A204.1 (cell line): ENCODE measurements around the gene GDPD4.

Experiments
- FAIRE-seq: peaks from 2 replicates; lab custom pipeline; 2012; peaks lifted over from hg19 to GRCh38; lab: Jason Lieb, UNC

Gene GDPD4

DNA sequence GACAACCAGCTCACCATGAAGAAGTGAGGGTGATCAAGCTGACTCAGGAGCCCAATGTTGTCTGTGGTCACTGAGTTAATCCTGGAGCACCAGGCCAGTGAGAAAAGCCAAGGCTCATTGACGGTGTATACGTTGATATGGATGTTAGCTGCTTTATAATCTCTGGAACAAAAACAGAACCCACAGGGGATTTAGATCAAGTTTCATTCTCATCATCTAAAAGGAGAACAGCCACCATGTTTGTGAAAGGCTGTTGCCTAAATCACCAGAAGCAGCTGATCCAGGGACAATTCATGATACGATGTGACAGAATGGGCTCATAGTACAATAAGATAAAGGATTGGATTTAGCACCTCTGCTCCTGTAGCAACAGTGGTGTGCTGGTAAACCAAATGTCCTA is 68.5 kb downstream of the GDPD4 start:
- no peak for FAIRE-seq

DNA sequence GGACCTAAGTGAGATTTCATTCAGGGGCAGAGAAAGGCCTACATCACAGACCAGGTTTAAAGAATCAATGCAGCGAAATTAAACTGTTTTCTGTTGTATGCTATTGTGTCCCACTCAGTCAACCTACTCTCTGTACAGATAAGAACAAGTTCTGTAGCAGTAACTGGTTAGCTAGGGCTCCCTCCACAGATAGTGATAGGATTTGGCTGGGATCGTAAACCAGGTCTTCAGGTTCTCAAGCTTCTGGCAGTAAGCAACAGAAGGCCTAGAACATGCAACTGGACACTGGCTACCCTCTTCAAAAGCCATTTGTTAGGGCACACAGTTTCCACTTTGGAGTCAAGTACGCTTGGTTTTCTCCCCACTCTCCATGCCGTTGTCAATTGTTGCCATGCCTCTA is 69.2 kb downstream of the GDPD4 start:
- FAIRE-seq = no peak

DNA sequence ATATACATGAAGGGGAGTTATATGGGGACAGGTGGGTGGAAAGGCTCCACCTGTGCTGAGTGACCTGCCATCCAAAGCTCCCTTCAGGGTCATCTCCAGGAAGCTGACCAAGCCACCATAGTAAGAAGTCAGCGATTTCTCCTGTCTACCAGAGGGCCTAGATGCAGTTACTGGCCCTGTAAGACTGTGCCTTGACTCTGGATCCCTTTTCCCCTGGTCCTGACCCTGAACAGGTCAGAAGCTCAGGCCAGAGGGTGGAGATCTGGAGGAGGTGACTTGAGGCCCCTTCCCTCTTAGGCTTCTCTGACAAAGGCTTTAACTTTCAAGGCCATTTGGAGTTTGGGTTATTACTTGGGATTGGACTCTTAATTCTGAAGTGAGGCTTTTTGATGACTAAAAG is 69.7 kb downstream of the GDPD4 start:
- no peak for FAIRE-seq

DNA sequence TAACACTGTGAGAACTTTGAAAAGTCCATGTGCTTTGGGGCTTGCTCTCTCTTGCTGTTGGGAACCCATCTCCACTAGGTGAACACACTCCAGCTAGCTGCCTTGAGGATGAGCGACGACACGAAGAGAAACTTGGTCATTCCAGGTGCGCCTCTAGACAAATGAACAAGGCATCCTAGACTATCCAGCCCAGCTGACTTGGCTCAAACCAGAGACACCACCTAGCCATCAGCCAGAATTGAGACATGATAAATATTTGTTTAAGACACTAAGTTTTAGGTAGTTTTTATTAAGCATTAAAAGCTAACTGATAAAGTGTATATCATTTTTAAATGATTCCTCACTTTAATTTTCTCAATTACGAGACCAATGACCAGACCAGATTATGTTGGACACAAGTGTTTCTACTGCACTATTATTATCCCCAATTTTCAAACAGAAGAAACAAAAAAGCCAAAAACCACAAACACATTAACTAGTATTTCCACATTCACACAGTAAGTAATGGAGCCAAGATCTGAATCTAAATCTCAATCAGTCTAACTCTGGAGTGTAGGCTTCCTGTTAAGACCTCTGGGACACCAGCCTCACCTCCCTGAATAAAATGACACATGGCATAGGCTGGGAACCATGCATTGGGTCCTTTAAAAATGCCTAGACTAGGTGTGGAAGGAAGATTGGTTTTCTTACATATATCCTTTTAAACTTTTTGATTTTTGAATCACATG is 70.4 kb downstream of the GDPD4 start:
- FAIRE-seq = no peak

DNA sequence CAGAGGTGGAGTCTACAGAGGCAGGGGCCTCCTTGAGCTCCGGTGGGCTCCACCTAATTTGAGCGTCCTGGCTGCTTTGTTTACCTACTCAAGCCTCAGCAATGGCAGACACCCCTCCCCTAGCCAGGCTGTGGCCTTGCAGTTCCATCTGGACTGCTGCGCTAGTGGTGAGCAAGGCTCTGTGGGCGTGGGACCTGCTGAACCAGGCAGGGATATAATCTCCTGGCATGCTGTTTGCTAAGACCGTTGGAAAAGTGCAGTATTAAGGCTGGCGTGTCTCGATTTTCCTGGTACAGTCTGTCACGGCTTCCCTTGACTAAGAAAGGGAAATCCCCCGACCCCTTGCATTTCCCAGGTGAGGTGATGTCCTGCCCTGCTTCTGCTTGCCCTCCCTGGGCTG is 77.7 kb downstream of the GDPD4 start:
- no peak for FAIRE-seq

DNA sequence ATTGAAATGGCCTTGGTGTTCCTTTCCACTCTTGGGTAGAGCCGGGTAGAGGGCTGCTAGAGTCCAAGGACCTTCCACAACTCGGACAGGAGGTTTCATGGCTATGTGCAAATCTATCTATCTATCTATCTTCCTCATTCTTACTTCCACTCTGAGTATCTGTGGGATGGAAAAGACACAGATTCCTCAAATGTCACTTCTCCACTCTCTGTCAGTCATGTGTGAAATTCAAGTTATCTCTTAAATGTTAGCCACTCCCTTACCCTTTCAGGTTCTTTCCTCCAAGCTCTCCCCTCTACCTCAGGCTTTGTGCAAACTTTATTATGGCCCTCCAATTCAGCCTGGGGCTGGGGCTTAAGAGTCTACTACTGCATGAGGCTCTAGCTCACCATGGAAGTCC is 84.3 kb downstream of the GDPD4 start:
- FAIRE-seq = no peak

DNA sequence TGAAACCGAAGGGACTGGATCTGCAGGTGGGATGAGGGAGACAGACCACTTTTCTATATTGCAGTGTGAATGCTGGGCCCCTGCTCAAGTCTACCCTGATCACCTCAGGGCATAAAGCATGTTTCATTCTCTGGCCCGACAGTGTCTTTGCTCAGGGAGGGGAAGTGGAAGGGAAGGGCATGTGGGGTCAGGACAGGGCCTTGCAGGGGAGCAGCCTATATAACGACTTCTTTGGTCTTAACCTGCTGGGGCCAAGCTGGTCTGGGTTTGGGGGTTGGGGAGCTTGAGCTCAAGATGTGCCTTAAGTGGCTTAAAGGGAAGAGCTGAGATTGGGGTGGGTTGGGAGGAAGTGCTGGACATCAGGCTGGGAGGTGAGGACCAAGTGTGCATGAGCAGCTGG is 86.4 kb downstream of the GDPD4 start:
- FAIRE-seq = no peak

DNA sequence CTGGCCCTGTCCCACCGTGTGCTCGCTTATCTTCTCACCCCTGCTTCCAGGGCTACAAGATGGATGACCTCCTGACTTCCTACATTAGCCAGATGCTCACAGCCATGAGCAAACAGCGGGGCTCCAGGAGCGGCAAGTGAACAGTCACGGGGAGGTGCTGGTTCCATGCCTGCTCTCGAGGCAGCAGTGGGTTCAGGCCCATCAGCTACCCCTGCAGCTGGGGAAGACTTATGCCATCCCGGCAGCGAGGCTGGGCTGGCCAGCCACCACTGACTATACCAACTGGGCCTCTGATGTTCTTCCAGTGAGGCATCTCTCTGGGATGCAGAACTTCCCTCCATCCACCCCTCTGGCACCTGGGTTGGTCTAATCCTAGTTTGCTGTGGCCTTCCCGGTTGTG is 86.9 kb downstream of the GDPD4 start:
- no peak for FAIRE-seq

DNA sequence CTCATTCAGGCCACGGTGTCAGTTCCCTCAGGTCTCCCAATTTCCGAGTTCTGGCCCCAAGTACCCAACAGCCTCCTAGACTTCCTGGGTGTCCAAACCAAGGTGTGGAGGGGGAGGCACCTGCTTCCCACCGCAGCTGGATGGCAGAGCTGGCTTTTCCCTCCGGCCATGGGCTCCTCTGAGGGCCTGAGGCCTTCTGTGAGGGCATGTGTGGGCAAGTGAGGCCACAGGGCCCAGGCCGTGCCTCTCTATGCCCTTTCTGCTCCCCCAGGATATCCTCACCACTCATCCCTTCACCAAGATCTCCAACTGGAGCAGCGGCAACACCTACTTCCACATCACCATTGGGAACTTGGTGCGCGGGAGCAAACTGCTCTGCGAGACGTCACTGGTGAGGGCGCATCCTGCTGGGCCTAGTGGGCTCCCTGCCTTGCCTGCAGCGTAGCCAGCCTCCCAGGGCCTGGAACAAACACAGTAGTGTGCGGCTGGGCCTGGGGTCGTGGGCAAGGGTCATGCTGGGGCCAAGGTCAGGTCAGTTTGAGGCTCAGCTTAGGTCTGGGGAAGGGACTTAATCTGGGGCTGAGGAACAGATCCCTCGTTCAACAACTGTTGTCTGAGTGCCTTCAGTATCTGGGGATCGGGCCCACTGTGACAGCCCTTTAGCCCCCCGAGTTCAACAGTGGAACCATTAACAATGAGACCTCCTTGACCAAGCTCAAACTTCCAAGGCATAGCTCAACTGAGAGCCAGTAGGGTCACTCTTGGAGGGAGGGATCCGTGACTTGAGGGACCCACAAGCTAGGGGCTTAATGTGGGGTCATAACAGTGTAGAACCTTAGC is 87.7 kb downstream of the GDPD4 start:
- FAIRE-seq = no peak

DNA sequence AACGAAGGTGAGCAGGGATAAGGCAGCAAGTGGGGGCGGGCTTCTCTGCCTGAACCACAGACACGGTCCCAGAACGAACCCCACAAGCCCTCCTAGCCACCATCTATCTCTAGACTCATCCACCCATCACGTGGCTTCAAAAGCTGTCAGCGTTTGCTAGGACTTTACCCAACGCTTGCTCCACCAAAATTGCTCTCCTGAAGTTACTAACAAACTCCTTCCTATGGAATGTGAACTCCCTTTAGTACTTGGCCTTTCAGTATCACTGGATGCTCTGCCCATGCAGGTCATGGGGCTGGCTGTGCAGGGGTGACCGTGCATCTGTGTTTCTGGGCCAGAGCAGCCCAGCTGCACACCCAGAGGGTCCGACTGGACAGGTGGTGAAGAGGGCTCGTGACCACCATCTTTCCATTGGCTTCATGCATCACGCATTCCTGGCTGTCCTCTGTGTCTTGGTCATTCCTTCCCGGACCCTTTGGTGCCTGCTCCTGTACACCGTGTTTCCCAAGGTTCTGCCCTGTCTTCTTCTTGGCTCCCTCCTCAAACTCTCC is 88.4 kb downstream of the GDPD4 start:
- FAIRE-seq = no peak

DNA sequence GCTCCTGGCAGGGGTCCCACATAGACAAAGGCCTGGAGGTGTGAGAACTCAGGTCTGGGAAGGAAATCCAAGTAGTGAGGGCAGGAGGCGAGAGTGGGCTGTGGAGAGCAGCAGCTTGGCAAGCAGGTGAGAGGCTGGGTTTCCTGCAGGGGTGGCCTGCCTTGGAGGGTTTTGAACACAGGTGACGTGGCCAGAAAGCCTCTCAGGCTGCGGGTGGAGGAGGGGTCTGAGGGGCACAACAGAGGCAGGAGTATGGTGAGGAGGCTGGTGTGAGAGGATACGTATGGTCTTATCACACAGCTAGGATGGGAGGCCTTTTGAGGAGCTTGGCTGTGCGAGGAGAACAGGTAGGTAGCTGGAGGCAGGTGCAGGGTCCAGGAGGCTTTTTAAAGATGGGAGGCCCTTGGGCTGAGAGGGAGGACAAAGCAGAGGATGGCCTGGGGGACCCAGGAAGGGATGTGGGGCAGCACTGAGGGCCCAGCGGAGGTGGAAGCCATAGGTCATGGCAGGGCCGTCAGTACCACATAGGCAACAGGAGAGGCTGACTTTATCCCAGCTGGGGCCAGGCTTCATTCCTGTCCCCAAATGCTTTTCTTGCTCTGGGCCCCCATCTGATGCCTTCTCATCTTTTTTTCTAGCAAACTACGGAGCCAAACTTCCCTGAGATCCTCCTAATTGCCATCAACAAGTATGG is 89.0 kb downstream of the GDPD4 start:
- FAIRE-seq = no peak

DNA sequence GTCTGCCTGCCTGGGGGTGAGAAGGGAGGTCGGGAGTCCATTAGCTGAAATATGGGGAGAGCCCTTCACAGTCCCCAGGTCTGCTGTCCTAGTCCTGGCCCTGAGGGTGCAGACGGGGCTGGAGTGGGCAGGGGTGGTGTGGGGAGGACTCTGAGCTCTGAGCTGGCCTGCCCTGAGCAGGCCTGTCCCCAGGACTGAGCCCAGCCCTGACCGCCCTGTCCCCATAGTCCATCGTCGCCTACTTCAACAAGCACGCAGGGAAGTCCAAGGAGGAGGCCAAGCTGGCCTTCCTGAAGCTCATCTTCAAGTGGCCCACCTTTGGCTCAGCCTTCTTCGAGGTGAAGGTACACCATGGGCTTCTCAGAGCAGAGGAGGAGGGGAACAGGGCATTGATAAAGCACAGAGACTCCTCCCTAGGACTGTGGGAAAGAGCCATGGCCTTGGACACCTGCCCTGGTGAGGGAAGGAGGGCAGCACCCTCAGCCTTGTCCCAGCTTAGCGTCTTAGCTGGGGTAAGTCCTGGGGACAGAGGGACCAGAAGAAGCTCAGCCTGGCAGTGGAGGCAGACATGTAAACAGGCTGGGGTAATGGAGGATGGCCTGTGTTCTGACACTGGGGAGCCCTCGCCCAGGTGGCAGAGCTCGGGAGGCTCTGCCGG is 89.8 kb downstream of the GDPD4 start:
- FAIRE-seq = no peak

DNA sequence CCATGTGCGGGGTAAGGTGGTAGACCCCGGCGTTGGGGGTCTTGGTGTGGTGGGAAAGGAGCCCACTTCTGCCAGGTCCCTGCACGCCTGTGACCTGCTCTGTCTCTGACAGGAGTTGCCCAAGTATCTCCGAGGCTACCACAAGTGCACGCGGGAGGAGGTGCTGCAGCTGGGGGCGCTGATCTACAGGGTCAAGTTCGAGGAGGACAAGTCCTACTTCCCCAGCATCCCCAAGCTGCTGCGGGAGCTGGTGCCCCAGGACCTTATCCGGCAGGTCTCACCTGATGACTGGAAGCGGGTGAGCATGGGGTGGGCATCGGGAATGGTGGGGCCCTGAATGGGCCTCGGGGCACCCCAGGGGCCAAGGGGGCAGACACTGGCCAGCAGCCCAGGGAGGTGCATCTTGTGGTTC is 90.4 kb downstream of the GDPD4 start:
- no peak for FAIRE-seq

DNA sequence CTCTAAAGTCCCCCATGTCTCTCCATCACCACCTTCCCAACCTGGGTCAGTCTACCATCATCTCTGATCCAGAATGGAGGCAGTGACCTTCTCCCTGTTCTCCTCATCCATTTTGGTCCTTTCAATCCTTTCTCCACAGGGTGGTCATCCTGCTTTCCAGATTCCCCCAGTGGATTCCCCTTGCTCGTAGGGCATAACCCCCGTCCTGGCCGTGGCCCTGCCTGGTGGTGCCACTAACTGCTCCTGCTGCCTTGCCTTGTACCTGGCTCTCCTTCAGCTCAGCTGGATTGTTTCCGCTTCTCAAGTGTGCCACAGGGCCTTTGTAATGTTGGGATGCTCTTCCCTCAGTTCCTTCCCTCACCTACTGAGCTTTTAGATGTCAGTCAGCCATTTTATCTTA is 91.8 kb downstream of the GDPD4 start:
- FAIRE-seq = no peak

DNA sequence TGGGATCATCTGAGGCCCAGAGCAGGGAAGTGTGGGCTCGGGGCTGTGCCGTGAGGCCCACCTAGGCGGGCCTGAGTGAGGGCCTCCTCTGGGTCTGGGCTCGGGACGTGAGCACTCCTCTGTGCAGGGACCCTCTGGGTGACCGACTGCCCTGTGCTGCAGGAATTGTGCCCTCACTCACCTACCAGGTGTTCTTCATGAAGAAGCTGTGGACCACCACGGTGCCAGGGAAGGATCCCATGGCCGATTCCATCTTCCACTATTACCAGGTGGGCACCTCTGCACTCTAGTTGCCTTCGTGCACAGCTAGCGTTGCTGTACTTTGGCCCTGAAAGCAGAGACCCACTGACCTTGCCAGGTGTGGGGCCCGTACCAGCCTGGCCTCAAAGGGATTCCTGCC is 93.0 kb downstream of the GDPD4 start:
- no peak for FAIRE-seq

DNA sequence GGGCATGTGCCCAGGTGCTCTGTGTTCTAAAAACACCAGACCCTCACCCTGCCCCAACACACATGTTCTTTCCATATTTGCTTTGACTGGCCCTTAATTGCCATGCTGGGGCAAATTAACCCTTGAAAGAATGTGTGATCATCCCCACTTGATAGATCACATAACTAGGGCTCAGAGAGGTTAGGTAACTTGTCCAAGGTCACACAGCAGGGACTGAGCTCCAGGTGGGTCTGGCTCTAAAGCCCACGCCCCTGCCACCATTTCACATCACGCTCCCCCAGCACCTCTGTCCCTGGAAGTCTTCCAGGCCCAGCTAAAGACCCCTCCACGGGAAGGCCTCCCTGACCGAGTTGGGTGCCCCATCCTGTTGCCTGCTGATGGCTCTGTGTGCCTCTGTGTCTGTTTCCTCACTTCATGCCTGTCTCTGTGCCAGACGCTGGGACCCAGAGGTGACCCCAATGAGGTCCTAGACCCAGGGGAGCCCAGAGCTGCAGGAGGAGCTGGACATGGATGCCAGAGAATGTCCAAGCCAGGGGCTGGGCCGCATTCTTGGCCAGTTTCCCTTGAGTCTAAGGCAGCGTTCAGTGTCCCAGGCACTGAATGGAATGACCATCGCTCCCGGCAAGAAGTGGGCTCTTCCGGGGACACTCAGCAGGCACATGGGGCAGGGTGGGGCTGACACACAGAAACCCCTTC is 93.7 kb downstream of the GDPD4 start:
- FAIRE-seq = no peak

DNA sequence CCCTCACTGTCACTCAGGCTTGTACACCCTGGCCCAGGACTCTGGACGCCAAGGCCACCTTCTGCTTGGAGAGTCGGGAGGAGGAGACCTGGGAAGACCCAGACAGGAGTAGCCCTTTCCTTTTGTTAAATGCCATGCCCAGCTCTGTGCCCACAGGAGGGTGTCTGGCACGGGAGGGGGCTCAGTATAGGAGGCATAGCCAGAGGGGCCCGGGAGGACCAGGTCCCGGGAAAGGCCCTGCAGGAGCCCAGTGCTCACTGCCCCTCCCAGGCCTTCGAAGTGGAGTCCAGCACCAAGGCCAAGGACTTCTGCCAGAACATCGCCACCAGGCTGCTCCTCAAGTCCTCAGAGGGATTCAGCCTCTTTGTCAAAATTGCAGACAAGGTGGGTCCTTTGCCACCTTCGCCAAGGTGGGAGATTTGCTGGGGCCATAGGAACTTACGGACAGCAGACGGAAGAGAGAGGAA is 94.4 kb downstream of the GDPD4 start:
- no peak for FAIRE-seq

DNA sequence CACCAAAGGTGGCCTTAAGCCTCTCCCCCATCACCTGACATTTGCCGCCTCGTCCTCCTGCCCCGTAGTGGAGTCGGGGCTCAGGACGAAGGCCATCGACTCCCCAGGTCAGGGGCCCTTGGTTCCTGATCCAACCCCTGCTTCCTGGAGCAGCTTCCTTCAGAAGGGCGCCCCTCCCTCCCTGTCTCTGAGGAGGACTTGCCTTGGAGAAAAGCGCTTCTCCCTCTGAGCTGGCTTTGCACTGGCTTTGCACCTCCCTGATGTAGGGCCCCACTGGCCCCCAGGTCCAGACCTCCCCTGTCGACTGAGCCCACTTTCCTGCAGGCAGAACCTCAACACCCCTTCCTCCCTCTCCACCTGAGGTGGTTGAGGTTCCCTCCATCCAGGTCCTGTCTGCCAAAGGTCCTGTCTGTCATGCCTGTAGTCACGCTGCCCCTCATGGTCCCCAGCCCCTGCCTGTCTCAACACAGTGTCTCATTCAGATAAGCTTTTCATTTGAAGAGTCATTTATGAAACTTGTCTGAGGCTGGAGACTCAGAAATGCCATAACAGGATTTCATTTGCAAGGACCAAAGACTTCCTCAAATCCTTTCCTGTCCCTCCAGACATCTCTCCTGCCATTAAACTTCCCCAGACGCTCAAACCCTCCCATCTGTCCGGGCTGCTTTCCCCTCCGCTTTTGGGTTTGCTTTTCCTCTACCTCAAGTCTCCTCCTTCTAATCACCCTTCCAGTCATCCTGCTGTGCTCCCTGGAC is 95.0 kb downstream of the GDPD4 start:
- FAIRE-seq = no peak

DNA sequence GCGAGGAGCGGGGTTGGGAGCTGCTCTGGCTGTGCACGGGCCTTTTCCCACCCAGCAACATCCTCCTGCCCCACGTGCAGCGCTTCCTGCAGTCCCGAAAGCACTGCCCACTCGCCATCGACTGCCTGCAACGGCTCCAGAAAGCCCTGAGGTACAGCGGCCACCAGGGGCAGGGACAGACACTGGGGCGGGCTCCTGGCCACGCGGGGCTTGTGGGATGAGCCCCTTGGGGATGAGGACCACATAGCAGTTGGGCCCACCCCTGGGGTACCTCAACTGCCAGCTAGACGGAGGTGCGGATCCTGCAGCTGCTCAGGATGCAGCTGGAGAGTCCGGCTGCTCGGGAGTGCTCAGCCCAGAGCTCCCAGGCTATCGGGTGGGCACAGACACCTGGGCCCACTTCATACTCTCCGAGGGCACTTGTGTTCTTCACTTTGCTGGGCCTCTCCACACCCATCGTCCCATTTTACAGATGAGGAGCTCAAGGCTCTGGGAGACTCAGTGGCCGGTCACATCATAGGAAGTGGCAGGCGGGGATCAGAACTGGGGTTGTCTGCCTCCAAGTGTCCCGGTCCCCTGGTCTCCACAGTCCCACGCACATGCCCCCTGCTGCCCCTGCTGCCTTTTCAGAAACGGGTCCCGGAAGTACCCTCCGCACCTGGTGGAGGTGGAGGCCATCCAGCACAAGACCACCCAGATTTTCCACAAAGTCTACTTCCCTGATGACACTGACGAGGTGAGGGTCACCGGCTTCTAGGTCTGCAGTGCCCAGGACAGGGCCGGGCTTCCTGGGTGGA is 95.8 kb downstream of the GDPD4 start:
- FAIRE-seq = no peak
